ENCODE data around the gene ADA.

- no peak for TF ChIP-seq SIN3A (IDR thresholded peaks at IDR 0.05; ENCODE audit: borderline replicate concordance, insufficient read depth, low read length)
- TF ChIP-seq, protein P1, sequence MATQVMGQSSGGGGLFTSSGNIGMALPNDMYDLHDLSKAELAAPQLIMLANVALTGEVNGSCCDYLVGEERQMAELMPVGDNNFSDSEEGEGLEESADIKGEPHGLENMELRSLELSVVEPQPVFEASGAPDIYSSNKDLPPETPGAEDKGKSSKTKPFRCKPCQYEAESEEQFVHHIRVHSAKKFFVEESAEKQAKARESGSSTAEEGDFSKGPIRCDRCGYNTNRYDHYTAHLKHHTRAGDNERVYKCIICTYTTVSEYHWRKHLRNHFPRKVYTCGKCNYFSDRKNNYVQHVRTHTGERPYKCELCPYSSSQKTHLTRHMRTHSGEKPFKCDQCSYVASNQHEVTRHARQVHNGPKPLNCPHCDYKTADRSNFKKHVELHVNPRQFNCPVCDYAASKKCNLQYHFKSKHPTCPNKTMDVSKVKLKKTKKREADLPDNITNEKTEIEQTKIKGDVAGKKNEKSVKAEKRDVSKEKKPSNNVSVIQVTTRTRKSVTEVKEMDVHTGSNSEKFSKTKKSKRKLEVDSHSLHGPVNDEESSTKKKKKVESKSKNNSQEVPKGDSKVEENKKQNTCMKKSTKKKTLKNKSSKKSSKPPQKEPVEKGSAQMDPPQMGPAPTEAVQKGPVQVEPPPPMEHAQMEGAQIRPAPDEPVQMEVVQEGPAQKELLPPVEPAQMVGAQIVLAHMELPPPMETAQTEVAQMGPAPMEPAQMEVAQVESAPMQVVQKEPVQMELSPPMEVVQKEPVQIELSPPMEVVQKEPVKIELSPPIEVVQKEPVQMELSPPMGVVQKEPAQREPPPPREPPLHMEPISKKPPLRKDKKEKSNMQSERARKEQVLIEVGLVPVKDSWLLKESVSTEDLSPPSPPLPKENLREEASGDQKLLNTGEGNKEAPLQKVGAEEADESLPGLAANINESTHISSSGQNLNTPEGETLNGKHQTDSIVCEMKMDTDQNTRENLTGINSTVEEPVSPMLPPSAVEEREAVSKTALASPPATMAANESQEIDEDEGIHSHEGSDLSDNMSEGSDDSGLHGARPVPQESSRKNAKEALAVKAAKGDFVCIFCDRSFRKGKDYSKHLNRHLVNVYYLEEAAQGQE (IDR thresholded peaks at IDR 0.05; ENCODE audit: insufficient read depth in 1 of 2, low read depth in 2 of 2, low read length in 2 of 2): no peak
These were observed 22.0 kb downstream of the ADA start for GRCh38 chr20:44629542-44629941.

All from PFSK-1 (cell line).